Endothelial cell of umbilical vein (primary cell): ENCODE results near the gene NAA60. TPM values are rescaled to one million over a fixed set of nuclear protein-coding genes. Genes with fewer than 3 reads are reported as not detected.

Experiments
- BruUV-seq: library from RNA; stranded (reverse); fragments of 400-500 nt; replicated peaks from 2 replicates; lab custom pipeline; 2021; lab: Mats Ljungman, UMichigan
- CTCF ChIA-PET: fragments of 300-600, 350-600 bp; sonication (Branson Sonifier 250); formaldehyde crosslinking; loops from one replicate; lab custom pipeline; 2021; ENCODE audit warnings: antibody characterized with exemption, inconsistent platforms; lab: Charles Lee
- POLR2A ChIA-PET: fragments of 300-600, 350-600 bp; sonication (Branson Sonifier 250); formaldehyde crosslinking; loops from one replicate; lab custom pipeline; 2021; ENCODE audit warnings: antibody characterized with exemption, inconsistent platforms; lab: Charles Lee
- DNase-seq: peaks from one replicate; pipeline ENCODE4 v3.0.0-alpha.2; 2011; ENCODE audit warnings: low read depth, low spot score
- FAIRE-seq: peaks from 2 replicates; lab custom pipeline; 2011; peaks lifted over from hg19 to GRCh38; lab: Jason Lieb, UNC
- H2AFZ ChIP-seq: 2 replicates; pipeline ENCODE4 v1.6.0; 2012; ENCODE audit warnings: low read depth, low read length, control low read depth, inconsistent platforms
- H3K27ac ChIP-seq: 2 replicates; pipeline ENCODE4 v1.5.1; 2011; ENCODE audit warnings: low read depth, mild to moderate bottlenecking, control low read depth, low read length, moderate library complexity; ENCODE audit not compliant: insufficient read depth
- H3K27me3 ChIP-seq, 2 experiments: 2 replicates each; pipeline versions ENCODE4 v1.6.0 to v1.6.1; 2011; ENCODE audit warnings: low read length in 2 of 2, mixed read lengths in 1 of 2; ENCODE audit not compliant: control insufficient read depth in 2 of 2, insufficient read depth in 2 of 2
- H3K36me3 ChIP-seq, 2 experiments: 2 replicates in 1 of 2; 3 replicates in 1 of 2; pipeline ENCODE4 v1.5.1; 2011; ENCODE audit warnings: low read length in 2 of 2, mild to moderate bottlenecking in 1 of 2, moderate library complexity in 1 of 2; ENCODE audit not compliant: control insufficient read depth in 2 of 2, insufficient read depth in 2 of 2; ENCODE audit errors: extremely low read depth in 1 of 2
- H3K4me1 ChIP-seq: 3 replicates; pipeline ENCODE4 v1.5.1; 2011; ENCODE audit warnings: mild to moderate bottlenecking, low read length; ENCODE audit not compliant: control insufficient read depth, insufficient read depth; ENCODE audit errors: extremely low read depth
- H3K4me2 ChIP-seq: 2 replicates; pipeline ENCODE4 v1.6.1; 2011; ENCODE audit warnings: low read length, control low read depth, mixed read lengths; ENCODE audit not compliant: insufficient read depth
- H3K4me3 ChIP-seq, 3 experiments: fragments of 200-600 bp in 1 of 3; sonication (generic), shearing (Covaris generic) in 1 of 3; replicated peaks in 1 of 3; 2 replicates each; pipeline ENCODE4 v1.5.1; 2011 to 2016; ENCODE audit warnings: control low read depth in 3 of 3, low read length in 3 of 3, mild to moderate bottlenecking in 2 of 3, inconsistent platforms in 1 of 3, low read depth in 1 of 3, moderate library complexity in 1 of 3; ENCODE audit not compliant: insufficient read depth in 1 of 3
- H3K79me2 ChIP-seq: 2 replicates; pipeline ENCODE4 v1.6.0; 2012; ENCODE audit warnings: low read length, inconsistent platforms; ENCODE audit not compliant: control insufficient read depth, insufficient read depth
- H3K9ac ChIP-seq: replicated peaks from 2 replicates; pipeline ENCODE3; 2011; ENCODE audit warnings: low read length, control low read depth; ENCODE audit not compliant: insufficient read depth; ENCODE audit errors: extremely low read depth
- H3K9me1 ChIP-seq: replicated peaks from 3 replicates; pipeline ENCODE4 v1.6.0; 2011; ENCODE audit warnings: mild to moderate bottlenecking, low read length; ENCODE audit not compliant: control insufficient read depth, insufficient read depth; ENCODE audit errors: extremely low read depth
- H3K9me3 ChIP-seq: replicated peaks from 2 replicates; pipeline ENCODE4 v1.5.1; 2012; ENCODE audit warnings: low read length, inconsistent platforms; ENCODE audit not compliant: control insufficient read depth, insufficient read depth
- H4K20me1 ChIP-seq: replicated peaks from 2 replicates; pipeline ENCODE3; 2011; ENCODE audit warnings: mild to moderate bottlenecking, low read length; ENCODE audit not compliant: control insufficient read depth, insufficient read depth; ENCODE audit errors: extremely low read depth
- EZH2 ChIP-seq: IDR thresholded peaks from 2 replicates; pipeline ENCODE4 v1.6.1; 2012; ENCODE audit warnings: borderline replicate concordance, low read depth, mild to moderate bottlenecking, moderate library complexity, low read length, inconsistent platforms; ENCODE audit not compliant: severe bottlenecking
- FOS ChIP-seq: IDR thresholded peaks from 2 replicates; pipeline ENCODE4 v1.6.1; 2011; ENCODE audit warnings: mild to moderate bottlenecking, low read length, moderate library complexity, borderline replicate concordance; ENCODE audit not compliant: insufficient read depth
- GATA2 ChIP-seq: IDR thresholded peaks from 2 replicates; pipeline ENCODE4 v1.7.0; 2011; ENCODE audit warnings: low read depth, mild to moderate bottlenecking, moderate library complexity, mixed read lengths, low read length; ENCODE audit not compliant: insufficient read length, insufficient read depth
- JUN ChIP-seq: IDR thresholded peaks from 2 replicates; pipeline ENCODE4 v1.6.1; 2011; ENCODE audit warnings: borderline replicate concordance, low read depth; ENCODE audit not compliant: insufficient read length, insufficient read depth
- MAX ChIP-seq: IDR thresholded peaks from 2 replicates; pipeline ENCODE4 v1.6.1; 2011; ENCODE audit not compliant: insufficient read depth, insufficient read length
- MYC ChIP-seq: IDR thresholded peaks from one replicate; pipeline ENCODE4 v1.6.1; 2011; ENCODE audit warnings: mild to moderate bottlenecking, low read depth, low read length
- POLR2A ChIP-seq: IDR thresholded peaks from 2 replicates; pipeline ENCODE4 v1.6.1; 2012; ENCODE audit warnings: low read depth, mild to moderate bottlenecking, control low read depth, low read length
- POLR2AphosphoS5 ChIP-seq: IDR thresholded peaks from 2 replicates; pipeline ENCODE4 v1.6.1; 2012; ENCODE audit warnings: low read depth, mild to moderate bottlenecking, control low read depth, low read length, moderate library complexity; ENCODE audit not compliant: insufficient read depth
- dilution Hi-C: fragments of 300-500 bp; cut with MboI; formaldehyde crosslinking; loops from one replicate; pipeline ENCODE4 v1.15.0; 2019; ENCODE audit warnings: low sequenced_read_pairs; ENCODE audit not compliant: extremely low pct_ligation_motif_present
- intact Hi-C: fragments of 100-400 bp; cut with micrococcal nuclease; formaldehyde crosslinking; loops from one replicate; pipeline ENCODE4 v1.10.0; 2022
- polyA plus RNA-seq, 4 experiments: library from polyadenylated mRNA; depleted of rRNA in 3 of 4; stranded (reverse) in 3 of 4; unstranded in 1 of 4; fragments of >200 nt; gene quantifications; 2 replicates each; pipeline versions ENCODE4 v1.2.1 to v1.2.3, GENCODE V29; 2011 to 2012; ENCODE audit warnings: missing spikeins in 1 of 4
- total RNA-seq: library from RNA; stranded (reverse); gene quantifications from 2 replicates; pipeline ENCODE4 v1.2.3, GENCODE V29; 2021
- TF ChIP-seq, protein P1 (sequence below), 2 donors: IDR thresholded peaks; 1 replicate in 1 of 2; 2 replicates in 1 of 2; pipeline ENCODE4 v1.5.1; 2011; ENCODE audit warnings: low read length in 2 of 2, mild to moderate bottlenecking in 2 of 2, moderate library complexity in 2 of 2, control low read depth in 1 of 2, inconsistent platforms in 1 of 2, low read depth in 1 of 2; ENCODE audit not compliant: insufficient read depth in 1 of 2; ENCODE audit errors: extremely low read depth in 1 of 2

The NAA60 gene
- total and polyA plus RNA-seq, 2 donors (not counting 3 experiments of a cell fraction or from before 2014, with no cell fraction given): 22.1 to 42.9 TPM

- peaks cover 85% of the 10 kb centered on the region for H3K79me2 ChIP-seq
- H3K4me1 ChIP-seq: no peaks in the 10 kb centered on the region
- no peak for DNase-seq
- FAIRE-seq: no peak
- no TSS peak for BruUV-seq
- H2AFZ ChIP-seq: no peak overlapping the region
- no peak overlapping the region for H3K4me2 ChIP-seq
- no peak for TF ChIP-seq GATA2
- TF ChIP-seq POLR2A: no peak
- TF ChIP-seq, protein P1, sequence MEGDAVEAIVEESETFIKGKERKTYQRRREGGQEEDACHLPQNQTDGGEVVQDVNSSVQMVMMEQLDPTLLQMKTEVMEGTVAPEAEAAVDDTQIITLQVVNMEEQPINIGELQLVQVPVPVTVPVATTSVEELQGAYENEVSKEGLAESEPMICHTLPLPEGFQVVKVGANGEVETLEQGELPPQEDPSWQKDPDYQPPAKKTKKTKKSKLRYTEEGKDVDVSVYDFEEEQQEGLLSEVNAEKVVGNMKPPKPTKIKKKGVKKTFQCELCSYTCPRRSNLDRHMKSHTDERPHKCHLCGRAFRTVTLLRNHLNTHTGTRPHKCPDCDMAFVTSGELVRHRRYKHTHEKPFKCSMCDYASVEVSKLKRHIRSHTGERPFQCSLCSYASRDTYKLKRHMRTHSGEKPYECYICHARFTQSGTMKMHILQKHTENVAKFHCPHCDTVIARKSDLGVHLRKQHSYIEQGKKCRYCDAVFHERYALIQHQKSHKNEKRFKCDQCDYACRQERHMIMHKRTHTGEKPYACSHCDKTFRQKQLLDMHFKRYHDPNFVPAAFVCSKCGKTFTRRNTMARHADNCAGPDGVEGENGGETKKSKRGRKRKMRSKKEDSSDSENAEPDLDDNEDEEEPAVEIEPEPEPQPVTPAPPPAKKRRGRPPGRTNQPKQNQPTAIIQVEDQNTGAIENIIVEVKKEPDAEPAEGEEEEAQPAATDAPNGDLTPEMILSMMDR (IDR thresholded peaks at IDR 0.05; ENCODE audit: extremely low read depth in 1 of 2, insufficient read depth in 1 of 2, low read depth in 1 of 2, low read length in 2 of 2): no peak
- no peak for TF ChIP-seq JUN
- TF ChIP-seq FOS: no peak
- no peak for TF ChIP-seq EZH2
- TF ChIP-seq MAX: no peak
- TF ChIP-seq MYC: no peak
- TF ChIP-seq POLR2AphosphoS5: no peak
- ChIA-PET CTCF (no interaction called here), POLR2A (no interaction called here)
- intact Hi-C loops (no loop called here), dilution Hi-C loops (no loop called here)
- peaks cover 4% of the 10 kb centered on the region for H4K20me1 ChIP-seq
- H3K36me3 ChIP-seq: peaks cover 4% of the 10 kb centered on the region in 2 experiments
- no peaks in the 10 kb centered on the region for H3K9me1 ChIP-seq
- H3K9ac ChIP-seq: no peak overlapping the region
- H3K9me3 ChIP-seq: no peaks in the 10 kb centered on the region
- H3K4me3 ChIP-seq: no peak overlapping the region
- no peak overlapping the region for H3K27ac ChIP-seq
- H3K27me3 ChIP-seq: no peaks in the 10 kb centered on the region
These were observed 27.2 kb downstream of the NAA60 start for GRCh38 chr16:3470723-3471122.
